Suppressor macrophage treated with lipopolysaccharide for 1 hour (primary cell): ENCODE data around the gene SOS2.

Experiments
- DNase-seq, 3 donors: peaks; one replicate each; pipeline ENCODE4 v3.0.0-alpha.2; 2020 to 2022

SOS2 gene

GRCh38 chr14:50231475-50232275, at the start of gene SOS2:
SOS2 (minus strand) TSS chr14:50231578; CDS start chr14:50231283, 295 bp downstream.
- DNase-seq = peak; percentile 86 to 95 (median 92)

GRCh38 chr14:50272498-50272897, 41.1 kb upstream of the SOS2 start:
- no peak for DNase-seq

- DNase-seq = no peak
Observed at GRCh38 chr14:50270932-50271331, 39.6 kb upstream of the SOS2 start.

GRCh38 chr14:50265029-50265428, 33.7 kb upstream of the SOS2 start:
- no peak for DNase-seq

GRCh38 chr14:50263321-50263720, 31.9 kb upstream of the SOS2 start:
- no peak for DNase-seq

DNA sequence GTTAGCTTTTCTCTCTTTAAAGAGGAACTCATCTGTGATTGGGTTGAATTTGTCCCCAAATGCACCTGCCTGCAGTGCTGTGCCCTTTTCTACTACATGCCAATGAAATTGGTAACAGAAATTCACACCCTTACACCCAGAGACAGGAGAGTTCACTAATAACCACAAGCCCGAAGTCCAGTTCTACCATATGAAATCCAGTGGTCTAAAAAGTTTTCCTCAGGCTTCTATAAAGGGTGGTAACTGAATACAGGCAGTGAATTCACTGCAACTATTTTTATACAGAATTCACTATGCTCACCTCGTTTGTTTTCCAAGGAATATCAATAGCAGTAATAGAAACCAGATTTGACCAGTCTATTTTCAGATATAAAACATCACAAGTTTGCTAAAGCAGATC, 31.5 kb upstream of the SOS2 start:
- DNase-seq = no peak

DNA sequence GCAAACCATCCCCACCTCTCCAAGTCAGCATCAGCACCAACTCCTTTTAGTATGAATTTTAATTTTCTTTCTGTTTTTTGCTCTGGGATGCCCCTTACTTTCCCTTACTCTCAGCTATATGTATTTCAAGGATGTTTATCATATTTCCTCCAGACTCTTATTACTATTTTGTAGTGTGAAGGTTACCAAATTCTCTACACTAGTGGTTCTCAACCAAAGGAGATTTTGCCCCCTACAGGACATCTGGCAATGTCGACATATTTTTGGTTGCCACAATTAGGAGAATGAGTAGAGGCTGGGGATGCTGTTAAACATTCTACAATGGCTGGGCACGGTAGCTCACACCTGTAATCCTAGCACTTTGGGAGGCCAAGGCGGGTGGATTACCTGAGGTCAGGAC, 29.1 kb upstream of the SOS2 start:
- DNase-seq = peak; percentile 51 to 53 (median 51)

GRCh38 chr14:50260072-50260471, 28.7 kb upstream of the SOS2 start:
- DNase-seq = no peak

DNA sequence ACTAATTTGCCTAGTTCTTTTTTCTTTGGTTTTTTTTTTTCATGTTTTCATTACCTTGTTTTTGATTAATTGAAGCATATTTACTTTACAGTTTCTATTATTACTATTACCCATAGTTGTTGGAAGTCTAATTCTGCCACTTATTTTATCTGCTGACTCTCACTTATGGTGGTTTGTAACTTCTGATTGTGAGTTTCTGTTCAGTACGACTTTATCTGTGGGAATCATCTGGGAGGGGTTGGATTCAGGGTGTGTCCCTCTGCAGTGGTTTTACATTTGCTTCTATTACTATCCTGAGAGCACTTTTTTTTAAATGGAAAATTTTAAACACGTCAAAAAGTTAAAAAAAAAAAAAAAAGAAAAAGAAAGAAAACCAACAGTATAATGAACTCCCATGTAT, 26.4 kb upstream of the SOS2 start:
- no peak for DNase-seq

DNA sequence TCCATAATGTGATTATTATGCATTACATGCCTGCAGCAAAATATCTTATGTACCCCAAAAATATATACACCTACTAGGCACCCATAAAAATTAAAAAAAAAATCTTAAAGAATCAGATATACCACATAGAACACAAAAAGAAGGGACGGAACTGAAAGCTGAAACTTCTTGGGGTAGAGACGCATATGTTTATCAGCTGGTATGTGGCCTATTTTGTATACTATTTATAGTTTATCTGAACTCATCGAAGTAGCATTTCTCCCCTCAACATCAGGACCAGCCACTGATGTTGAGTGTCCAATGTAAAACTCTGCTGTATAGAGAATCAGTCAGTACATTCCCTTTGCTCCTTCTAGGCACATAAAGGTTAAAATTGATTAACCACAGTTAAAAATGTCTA, 22.9 kb upstream of the SOS2 start:
- DNase-seq = no peak

DNA sequence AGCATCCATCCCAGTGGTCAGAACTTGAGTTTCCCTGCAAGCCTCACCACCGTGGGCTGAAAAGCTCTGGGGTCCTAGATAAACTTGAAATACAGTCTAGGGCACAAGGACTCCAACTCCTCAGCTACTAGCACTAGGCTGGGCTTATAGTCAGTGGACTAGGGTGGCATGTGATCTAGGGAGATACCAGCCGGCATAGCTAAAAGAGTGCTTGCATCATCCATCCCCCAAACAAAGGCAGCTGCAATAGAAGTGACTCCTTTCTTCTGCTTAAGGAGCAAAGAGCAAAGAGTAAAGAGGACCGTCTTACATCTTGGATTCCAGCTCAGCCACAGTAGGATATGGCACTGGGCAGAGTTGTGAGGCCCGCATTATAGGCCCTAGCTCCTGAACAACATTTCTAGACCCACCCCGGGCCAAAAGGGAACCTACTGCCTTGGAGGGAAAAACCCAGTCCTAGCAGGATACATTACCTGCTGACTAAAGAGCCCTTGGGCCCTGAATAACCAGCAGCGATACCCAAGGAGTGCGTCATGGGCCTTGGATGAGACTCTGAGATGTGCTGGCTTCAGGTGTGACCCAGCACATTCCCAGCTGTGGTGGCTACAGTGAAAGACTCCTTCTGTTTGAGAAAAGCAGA, 17.9 kb upstream of the SOS2 start:
- no peak for DNase-seq

- DNase-seq = no peak
Observed at GRCh38 chr14:50247245-50247644, 15.9 kb upstream of the SOS2 start.

DNA sequence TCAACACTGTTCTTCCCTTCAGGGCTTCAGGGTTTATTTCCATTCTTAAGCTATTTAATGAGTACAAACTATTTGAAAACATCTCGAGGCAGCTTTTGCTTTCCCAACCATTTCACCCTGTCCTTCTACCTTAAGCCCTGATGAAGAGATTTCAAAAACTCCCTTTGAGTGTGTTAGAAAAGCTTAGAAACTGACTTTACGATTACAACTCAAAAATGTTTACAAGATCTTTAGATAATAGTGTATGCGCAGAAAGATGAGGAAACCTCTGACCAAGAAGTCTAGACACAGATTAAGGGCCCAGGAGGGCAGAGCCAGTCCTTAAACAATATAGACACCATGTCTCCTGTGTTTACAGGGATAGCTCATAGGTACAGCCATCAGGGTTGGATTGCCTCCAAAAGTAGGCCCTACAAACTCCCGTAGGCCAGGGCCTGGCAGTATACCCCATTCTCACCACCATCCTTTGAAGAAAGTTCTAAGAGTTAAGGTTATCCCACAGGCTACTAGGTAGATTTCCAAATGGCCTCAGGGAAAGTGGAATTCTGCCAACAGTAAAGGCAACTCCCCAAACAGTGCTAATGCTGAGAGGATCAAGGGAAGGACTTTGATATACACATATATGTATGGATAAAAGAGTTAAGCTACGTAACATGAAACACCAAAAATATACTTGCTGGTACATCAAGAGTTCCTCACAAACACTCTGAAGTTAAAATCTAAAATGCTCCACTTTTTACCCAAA, 11.4 kb upstream of the SOS2 start:
- no peak for DNase-seq

GRCh38 chr14:50242096-50242495, 10.7 kb upstream of the SOS2 start:
- no peak for DNase-seq

GRCh38 chr14:50237427-50237826, 6.0 kb upstream of the SOS2 start:
- peak in 2 of 3 donors; percentile 38 to 52 for DNase-seq

- no peak for DNase-seq
Observed at GRCh38 chr14:50233951-50234250, 2.5 kb upstream of the SOS2 start.

GRCh38 chr14:50233166-50233950, 2.0 kb upstream of the SOS2 start:
- no peak for DNase-seq

DNA sequence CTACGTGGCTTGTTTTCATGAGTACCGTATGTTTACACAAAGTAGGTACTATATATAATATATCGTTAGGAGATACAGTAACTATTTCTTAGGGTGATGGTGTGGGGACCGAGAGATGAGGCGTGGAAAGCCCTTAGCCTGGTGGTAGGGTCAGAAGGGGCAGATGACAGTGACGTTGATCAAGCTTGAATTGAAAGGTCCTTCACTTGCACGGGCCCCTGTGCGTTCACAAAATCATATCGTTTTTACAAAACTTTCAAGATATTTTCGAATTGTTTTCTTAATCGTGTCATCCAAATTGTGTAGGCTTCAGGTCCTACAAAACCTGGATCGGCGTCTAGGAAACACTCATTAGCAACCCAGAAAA, 881 bp upstream of the SOS2 start:
- DNase-seq = peak in 1 of 3 donors; percentile 24

DNA sequence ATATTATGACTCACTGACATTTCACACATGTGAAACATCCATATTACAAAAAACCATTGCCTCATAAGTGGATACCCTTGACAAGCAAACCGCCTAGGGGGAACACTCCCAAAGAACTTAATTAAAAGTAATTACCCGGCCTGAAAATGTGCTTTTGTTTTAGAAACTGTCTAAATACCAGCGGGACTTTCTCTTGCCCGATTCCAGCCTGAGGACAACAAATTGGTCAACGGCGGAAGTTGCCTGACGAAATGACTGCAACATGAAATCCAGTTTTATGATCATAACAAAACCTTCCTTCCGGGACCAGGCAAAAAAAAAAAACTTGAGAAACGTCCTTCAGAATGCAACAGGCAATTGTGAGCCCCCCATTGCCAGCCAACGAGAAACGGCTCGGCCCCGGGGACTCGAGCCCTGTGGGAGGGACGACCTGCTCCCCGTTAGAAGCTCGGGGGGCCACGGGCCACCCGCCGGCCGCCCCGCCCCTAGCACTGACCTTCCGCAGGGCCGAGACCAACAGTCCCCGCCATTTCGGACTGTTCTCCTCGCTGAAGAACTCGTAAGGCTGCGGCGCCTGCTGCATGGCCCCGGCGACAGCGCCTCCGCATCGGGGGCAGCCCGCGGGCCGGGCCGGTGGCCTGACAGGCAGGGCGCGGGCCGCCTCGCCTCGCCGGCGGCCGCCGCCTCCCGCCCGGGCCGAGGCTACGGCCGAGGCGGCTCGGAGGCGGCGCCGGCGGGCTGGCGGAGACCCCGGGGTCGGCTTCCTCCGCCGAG, 490 bp downstream of the SOS2 start:
- peak; percentile 70 to 74 (median 71) for DNase-seq

DNA sequence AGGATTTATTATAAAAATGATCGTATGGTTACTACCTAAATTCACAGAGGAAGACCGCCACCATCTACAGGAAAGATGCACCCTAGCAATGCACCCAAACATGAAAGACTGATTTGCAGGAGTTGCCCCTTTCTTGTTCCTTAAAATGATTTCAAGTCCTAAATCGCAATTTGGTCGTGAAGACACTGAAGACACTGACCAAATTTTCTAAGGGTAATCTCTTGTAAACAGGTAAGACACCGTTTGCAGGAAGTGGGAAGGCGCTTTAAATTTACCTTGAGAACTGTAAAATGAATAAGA, 1.0 kb downstream of the SOS2 start:
- DNase-seq = no peak

DNA sequence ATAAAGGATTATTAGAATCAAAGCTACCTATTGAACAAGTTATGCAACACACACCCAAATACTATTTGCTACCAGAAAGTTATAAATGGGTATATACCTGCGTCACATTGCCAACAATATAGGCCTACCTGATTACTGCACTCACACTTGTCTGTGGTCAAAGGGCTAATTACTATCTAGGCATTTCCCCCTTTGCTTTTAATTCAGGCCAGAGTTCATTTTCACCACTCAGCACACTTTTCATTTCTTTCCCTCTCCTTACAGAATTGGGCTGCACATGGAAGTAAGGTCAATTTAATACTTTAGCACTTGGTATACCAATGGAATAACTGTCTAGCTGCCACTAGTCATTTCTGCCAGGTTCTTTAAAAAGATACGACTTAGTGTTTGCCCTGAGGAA, 1.7 kb downstream of the SOS2 start:
- DNase-seq = no peak

DNA sequence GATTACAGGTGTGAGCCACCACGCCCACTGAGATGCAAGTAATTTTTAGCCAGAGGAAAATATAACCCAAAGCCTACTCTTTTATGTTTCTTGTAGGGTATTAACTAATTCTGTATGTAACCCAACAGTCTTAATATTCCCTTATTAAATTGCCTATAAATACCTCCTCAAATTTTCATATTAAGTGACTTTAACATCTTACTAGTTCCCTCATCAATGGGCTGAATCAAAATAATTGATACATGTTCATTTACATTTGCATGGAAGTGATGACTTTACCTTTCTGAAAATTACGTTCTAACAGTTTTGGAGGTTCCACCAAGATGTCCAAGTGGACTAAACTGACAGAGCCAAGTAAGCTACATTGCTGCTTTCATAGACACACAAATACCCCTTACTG, 3.1 kb downstream of the SOS2 start:
- no peak for DNase-seq

DNA sequence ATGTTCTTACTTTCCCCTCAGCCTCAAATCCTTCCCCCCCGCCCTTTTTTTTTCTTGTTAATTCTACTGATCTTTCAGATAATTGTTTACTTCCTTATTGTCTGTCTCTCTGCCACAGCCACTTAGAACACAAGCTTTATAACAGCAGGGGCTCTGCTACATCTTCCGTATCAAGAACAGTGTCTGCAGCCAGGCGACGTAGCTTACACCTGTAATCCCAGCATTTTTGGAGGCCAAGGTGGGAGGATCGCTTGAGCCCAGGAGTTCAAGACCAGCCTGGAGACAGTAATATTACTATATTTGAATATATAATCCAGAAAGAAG, 5.4 kb downstream of the SOS2 start:
- DNase-seq = peak in 1 of 3 donors; percentile 10
